HEK293 (cell line): ENCODE data around the gene SLC12A1.

Experiments used
- YY1 ChIP-seq: fragments of 450-650 bp; formaldehyde crosslinking; IDR thresholded peaks from 2 replicates; pipeline ENCODE4 v1.5.1; 2018; ENCODE audit warnings: missing biosample characterization, missing genetic modification characterization
- ZNF184 ChIP-seq: fragments of 450-650 bp; IDR thresholded peaks from 2 replicates; pipeline ENCODE4 v1.5.1; 2018; ENCODE audit warnings: missing biosample characterization, mild to moderate bottlenecking, missing genetic modification characterization
- ZNF621 ChIP-seq: fragments of 450-650 bp; formaldehyde crosslinking; IDR thresholded peaks from 2 replicates; pipeline ENCODE4 v1.5.1; 2017; ENCODE audit warnings: missing biosample characterization, missing genetic modification characterization
- TF ChIP-seq, protein P1 (sequence below): fragments of 450-650 bp; formaldehyde crosslinking; IDR thresholded peaks from 2 replicates; pipeline ENCODE4 v1.5.1; 2016; ENCODE audit warnings: missing biosample characterization, missing genetic modification characterization
- TF ChIP-seq, protein P2 (sequence below): IDR thresholded peaks from 2 replicates; pipeline ENCODE4 v1.6.1; 2011; ENCODE audit warnings: mild to moderate bottlenecking, low read depth, low read length, borderline replicate concordance

GRCh38 chr15:48330855-48331795 is 125.0 kb downstream of the SLC12A1 start, which contains the start of gene DUT:
- TF ChIP-seq, protein P1, sequence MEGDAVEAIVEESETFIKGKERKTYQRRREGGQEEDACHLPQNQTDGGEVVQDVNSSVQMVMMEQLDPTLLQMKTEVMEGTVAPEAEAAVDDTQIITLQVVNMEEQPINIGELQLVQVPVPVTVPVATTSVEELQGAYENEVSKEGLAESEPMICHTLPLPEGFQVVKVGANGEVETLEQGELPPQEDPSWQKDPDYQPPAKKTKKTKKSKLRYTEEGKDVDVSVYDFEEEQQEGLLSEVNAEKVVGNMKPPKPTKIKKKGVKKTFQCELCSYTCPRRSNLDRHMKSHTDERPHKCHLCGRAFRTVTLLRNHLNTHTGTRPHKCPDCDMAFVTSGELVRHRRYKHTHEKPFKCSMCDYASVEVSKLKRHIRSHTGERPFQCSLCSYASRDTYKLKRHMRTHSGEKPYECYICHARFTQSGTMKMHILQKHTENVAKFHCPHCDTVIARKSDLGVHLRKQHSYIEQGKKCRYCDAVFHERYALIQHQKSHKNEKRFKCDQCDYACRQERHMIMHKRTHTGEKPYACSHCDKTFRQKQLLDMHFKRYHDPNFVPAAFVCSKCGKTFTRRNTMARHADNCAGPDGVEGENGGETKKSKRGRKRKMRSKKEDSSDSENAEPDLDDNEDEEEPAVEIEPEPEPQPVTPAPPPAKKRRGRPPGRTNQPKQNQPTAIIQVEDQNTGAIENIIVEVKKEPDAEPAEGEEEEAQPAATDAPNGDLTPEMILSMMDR (tag by site-specific recombination) = peak; percentile 24
- TF ChIP-seq ZNF184 (tag by site-specific recombination) = no peak
- TF ChIP-seq ZNF621 (tag by site-specific recombination) = no peak
- TF ChIP-seq, protein P2, sequence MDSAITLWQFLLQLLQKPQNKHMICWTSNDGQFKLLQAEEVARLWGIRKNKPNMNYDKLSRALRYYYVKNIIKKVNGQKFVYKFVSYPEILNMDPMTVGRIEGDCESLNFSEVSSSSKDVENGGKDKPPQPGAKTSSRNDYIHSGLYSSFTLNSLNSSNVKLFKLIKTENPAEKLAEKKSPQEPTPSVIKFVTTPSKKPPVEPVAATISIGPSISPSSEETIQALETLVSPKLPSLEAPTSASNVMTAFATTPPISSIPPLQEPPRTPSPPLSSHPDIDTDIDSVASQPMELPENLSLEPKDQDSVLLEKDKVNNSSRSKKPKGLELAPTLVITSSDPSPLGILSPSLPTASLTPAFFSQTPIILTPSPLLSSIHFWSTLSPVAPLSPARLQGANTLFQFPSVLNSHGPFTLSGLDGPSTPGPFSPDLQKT = no peak
- TF ChIP-seq YY1 (tag by site-specific recombination) = peak; percentile 74
